NCI-H446 treated with DMSO at 0.1 percent for 48 hours (cell line): Measurements from ENCODE around the gene RAB20.
"Not testable (repeated sequence)": the region's sequence is repeated elsewhere in the genome, so short reads cannot be mapped to it uniquely, and the experiment has no call there.

Experiments used
- DNase-seq: peaks from one replicate; lab custom pipeline; 2025; lab: John Stamatoyannopoulos, UW

Gene RAB20

DNA sequence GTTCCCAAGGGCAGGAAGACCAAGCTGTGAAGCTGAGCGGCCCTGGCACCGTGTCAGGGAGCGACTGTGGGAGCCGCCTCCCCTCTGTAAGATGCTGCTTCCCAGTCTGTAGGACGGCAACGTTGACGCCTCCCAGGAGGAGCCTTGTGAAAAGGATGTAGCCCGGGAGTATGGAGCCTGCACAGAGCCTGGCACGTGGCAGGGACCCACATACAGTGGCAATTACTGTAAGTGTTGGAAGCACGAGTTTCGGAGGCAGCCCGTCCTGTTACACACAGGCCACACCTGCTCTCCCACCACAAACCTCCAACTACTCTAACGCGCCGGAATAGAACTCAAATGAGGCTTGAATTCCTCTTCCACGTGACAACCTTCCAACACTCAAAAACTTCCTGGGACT is 6.6 kb downstream of the RAB20 start:
- DNase-seq: no peak

DNA sequence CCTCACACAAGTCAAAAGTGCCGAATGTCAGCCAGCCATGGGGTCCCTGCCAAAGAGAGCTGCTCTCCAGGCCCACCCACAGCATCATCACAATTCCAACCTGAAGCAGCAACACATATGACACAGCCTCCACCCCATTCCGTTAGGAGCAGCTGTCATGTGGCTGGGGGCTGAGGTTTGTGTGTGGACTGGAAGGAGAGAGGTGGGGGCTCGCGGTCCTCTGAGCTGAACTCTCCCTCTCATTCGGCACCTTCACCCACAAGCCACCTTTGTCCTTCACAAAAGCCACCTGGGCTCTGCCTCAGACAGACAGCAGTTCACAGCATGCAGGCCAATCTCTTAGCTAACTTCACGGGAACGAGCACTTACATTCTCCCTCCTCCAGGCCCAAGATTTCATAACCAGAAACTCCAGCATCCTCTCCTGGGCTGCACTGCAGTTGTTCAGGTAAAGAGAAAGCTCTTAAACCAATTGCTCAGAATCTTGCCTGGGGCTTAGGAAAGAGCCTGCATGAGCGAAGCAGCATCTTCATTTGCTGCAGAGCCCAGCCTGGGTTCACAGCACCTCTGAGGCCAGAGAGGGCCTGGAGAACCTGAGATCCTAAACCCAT is 7.2 kb downstream of the RAB20 start:
- no peak for DNase-seq

DNA sequence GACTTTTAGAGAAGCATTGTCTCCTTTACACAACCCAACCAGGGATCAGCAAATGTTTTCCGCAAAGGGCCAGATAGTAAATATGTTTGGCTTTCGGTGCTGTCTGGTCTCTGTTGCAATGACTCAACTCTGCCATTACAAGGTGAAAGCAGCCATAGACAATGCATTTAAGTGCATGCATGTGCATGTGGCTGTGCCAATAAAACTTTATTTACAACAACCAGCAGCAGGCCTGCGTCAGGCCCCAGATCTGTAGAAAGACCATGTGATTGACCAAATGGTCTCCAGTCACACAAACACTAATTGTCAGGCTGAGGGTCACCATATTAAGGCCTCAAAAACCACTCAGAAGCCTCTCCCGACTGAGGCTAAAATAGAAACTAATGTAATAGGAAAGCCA is 8.1 kb downstream of the RAB20 start:
- no peak for DNase-seq

DNA sequence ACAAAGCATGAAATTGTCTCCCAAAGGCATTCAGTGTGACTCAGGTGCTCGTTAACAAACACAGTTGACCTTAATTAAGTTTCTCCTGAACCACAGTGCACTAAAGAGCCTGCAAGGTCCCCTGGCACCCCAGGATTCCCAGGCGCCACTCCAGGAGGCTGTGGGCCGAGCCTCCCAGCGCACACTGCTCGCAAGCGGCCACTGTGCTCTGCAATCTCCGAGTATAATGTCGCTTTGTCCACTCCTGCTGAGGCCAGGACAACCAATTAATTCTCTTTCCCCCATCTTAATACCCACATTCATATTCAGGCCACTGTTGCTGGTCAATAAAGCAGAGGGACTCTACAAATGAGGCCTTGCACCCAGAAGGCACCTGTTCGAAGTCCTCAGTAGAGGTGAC is 8.8 kb downstream of the RAB20 start:
- DNase-seq: no peak

DNA sequence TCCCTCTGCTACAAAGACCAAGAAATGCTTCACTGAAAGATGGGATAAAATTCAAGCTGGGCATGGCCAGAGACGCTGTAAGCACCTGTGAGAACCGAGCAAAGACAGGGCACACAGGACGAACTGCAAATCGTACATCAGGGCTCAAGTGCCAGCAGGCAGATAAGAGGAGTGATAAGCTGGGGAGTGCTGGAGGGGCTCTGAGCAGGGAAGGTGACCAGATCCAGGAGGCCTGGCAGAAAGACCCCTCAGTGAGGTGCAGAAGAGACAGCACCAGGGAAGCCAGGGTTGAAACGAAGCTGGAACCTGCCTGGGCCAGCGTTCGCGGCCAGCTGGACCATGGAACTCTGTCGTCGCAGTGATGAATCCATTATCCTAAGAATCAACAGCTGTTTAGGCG is 10.2 kb downstream of the RAB20 start:
- DNase-seq: no peak

DNA sequence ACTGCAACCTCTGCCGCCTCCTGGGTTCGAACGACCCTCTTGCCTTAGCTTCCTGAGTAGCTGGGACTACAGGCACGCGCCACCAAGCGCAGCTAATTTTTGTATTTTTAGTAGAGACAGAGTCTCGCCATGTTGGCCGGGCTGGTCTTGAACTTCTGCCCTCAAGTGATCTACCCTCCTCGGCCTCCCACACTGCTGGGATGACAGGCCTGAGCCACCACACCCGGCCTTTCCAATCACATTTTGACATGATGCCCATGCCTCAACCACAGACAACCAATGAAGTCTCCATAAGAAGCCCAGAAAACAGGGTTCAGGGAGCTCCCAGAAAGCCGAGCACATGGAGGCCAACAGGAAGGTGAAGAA is 11.7 kb downstream of the RAB20 start:
- DNase-seq: no peak

DNA sequence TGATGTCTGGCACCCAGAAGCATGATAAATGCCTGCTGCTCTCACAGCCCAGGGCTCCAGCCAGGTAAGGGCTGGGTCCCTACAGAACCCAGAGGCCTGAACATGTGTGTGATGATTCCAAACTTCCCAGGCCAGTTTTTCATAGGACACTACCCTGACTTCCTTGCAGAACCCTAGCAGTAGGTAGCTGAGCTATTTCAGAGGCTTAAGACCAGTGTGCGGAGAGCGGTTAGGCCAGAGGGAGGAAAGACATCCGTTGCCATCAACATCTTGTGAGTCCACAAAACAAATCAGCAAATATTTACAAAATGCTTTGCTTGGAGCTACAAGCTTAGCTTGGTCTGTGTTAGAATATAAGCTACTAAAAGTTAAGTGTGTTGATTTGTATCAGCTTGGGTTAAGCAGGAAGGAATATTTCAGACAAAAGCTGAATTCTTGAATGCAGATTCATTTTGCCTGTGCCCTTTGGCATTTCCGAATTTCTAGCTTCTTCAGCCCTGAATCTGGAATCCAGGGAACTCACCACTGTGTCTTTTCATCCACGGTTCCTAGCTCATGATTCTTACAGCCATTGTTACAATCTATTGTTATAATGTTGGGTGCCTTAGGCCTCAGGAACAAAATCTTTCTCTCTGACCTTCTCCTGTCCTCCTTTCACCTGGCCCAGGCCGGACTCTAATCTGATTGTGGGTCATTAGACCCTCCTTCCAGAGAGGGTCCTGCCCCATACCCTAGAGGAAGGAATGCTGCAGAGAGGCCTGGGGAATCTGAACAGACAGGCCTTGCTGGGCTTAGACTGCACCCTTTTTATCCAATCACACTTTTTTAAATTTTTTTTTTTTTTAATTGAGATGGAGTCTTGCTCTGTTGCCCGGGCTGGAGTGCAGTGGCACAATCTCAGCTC is 12.4 kb downstream of the RAB20 start:
- DNase-seq: no peak

DNA sequence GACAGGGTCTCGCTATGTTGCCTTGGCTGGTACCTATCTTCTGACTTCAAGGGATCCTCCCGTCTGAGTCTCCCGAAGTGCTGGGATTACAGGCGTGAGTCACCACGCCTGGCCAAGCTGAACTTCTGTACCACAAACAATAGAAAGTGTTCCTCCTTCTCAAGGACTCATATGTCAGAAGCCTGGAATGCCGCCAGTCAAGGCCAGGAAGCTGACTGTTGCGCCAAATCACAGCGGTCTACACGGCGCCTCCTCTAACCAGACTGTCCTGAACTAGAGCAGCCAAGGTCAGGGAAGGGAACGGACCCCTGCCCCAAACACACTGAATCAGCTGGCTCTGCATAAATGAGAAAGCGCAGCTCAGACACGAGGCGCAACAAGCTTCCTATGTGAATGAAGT is 14.6 kb downstream of the RAB20 start:
- DNase-seq: no peak

DNA sequence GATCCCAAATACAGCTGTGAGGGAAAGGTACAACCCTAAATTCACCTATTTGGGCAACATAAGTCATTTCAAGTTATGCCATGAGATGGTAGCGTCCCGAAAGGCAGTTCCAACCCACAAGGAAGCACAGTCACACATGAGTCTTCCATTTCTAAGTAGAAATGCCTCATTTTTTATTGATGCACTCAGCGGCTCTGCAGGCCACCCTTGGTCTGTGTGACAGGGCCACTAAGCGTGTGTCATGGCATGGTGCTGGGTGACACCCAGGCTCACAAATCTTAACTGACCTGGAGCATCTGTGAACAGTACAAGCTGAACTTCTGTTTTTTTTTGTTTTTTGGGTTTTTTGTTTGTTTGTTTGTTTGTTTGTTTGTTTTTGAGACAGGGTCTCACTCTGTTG is 15.1 kb downstream of the RAB20 start:
- DNase-seq: no peak

DNA sequence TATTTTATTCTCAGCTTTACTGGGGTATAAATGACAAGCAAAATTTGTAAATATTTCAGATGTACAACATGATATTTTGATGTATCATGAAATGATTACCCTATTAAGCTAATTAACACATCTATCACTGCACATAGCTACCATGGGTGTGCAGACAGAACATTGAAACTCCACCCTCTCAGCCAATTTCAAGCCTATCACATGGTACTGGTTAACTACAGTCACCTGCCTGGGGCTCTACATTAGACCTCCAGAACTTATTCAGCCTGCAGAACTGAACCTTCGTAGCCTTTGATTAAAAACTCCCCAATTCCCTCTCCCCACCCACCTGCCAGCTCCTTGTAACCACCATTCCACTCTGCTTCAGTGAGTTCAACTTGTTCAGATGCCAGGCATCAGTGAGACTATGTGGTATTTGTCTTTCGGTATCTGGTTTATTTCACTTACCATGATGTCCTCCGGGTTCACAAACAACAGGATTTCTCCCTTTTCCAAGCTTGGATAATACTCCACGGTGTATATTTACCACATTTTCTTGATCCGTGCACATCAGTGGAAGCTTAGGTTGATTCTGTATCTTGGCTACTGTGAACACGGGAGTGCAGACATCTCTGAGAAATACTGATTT is 19.2 kb downstream of the RAB20 start:
- DNase-seq: no peak

DNA sequence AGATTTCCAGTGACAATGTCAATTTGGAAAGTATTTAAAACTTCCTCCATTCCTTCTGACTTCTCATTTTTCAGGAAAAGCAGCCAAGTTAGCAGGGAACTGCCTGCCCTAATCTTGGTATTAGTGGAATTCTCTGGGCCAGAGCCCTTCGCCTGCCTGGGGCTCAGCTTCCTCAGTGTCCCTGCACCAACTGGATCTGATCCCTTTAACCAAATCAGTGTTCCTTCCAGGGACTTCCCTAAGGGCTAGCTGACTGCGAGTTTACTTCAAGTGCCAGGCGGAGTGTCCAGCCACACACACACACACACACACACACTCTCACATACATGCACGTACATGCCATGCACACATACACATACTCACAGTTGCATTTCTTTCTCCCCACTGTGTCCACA is 20.0 kb downstream of the RAB20 start:
- DNase-seq: no peak

DNA sequence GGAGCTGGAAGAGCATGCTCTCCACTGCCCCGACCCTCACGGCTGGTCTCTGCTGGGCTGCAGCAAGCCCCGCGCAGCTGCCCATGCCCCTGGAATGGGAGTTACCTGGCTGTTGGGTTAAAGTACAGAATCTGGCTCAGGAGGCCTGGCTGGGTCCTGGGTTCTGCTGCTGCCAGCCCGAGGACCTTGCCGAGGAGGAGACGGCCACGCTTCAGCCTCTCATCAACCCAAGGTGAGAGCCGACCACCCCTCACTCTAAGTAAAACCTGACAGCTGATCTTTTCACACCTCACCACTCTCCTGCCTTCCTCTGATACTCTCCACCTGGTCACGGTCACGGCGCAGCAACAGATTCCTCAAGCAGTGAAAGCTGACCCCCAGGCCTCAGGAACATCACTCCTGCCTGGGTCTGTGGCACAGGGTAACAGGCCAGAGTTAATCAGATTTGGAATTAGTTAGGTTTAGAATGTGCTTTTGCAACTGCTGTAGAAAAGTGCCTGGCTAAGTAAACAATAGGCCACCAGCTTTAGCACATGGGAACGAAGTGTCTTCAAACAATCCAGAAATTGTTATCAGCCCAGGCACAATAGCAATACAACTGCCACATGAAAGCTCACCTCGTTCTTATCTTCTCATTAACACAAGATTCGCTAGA is 20.5 kb downstream of the RAB20 start:
- no peak for DNase-seq

DNA sequence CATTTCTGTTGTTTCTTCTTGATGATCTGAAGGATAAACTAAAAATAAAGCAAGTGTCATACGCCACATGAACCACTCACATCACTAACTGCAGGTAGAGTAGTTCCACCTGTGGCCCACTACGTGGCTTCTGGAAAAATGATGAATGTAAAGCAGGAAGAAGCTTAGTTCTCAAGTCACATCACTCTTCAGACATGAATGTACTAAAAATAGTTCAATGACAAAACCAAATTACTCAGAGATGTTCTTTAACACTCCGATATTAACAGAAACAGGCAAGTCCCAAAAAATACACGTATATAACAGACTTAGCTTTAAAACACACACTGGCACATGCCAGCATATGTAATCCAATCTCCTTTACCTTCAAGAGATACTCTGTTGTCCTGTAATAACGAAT is 21.6 kb downstream of the RAB20 start:
- DNase-seq: no peak

DNA sequence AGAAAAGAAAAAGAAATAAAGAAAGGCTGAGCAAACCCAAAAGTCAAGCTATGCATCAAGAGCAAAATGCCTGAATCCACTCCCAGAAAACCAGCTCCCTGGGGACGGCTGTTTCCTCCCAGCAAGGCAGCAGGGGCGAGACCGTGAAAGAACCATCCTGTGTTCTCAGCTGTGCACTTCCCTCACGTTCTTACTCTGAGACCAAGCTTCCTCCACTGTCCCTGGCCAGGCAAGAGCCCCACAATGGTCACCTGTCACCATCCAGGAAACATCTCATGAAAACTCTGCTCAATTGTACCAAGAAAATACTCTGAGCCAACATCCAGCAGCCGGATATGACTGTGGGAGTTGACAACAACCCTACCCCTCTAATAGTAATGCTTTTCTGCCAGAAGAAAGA is 22.9 kb downstream of the RAB20 start:
- DNase-seq: no peak

DNA sequence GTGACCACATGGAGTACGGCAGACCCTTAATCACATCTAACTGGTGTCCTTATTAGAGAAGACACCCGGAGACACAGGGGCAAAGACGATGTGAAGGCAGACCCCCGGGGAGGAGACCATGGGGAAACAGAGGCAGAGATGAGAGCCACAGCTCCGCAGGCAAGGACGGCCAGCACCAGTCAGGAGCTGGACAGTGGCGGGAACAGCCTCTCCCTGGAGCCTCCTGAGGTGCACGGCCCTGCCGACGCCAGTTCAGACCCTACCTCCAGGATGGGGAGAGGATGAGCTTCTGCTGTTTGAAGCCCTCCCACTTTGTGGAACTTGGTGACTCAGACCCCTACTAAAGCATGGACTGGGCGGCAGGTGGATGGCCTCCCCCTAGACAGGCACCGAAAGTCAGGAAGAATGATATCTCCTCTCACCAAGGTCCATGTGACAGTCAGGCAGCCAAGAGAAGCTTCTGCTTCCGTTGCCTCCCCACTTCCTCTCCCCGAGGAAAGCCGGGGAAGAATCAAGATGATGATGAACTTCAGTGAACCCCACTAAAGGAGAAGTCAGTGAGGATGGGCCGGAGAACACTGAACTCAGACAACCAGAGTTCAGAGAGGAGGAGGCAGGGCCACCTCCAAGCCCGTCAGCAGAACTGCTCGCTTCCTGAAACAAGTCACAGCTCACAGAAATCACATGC is 25.4 kb downstream of the RAB20 start:
- no peak for DNase-seq

DNA sequence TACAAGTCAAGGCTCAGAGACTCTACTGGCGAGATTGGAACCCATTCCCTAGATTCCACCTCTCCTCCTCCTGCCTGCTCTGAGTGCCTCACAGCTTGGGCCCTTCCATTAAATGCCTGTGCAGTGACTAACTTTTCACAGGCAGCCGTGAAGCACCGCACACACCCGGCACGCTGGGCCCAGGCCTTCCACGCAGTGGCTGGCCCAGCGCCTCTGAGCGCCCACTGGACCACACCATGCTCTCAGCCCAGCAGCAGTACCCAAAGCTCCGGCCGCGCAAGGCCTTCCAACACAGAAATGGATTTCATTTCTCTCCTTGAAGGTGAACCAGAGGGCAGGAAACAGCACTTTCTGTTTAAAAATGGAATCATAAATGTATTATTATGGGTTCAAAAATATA is 26.0 kb downstream of the RAB20 start:
- no peak for DNase-seq

DNA sequence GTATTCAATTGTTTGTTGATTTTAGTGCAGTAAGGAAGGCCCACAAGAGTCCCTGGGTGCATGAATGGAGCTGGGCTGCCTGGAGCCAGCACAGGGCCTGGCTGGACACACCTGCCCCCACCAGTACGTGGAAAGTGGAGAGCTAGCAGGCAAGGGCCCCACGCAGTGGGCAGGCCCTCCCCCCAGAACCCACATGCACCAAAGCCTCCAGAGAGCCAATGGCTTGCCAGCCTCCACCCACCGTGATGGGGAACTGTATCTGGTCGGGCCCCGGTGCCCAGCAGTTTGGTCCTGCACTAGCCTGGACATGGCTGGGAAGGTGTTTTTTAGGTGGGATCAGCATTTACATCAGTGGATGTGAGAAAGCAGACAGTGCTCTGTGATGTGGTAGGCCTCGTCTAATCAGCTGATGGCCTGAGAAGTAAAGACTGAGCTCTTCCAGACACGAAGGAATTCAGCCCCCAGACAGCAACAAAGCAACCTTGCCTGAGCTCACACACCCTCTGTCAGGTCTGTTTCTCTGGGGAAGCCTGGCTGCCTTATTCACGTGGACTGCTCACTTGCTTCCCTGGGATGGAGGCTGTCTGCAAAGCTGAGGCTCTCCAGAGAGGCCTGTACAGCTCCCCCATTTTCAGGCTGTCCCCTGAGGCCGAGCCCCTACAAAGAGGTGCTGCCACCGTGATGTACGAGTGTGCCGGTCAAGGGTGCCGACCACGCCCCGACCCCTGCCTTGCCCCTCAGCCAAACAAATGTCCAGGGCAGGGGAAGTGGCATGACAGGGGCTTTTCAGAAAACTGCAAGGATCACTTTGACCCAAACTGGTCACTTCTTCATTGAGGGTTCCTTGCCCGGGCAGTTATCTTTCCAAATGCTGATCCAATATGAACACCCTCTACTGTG is 27.5 kb downstream of the RAB20 start:
- no peak for DNase-seq

DNA sequence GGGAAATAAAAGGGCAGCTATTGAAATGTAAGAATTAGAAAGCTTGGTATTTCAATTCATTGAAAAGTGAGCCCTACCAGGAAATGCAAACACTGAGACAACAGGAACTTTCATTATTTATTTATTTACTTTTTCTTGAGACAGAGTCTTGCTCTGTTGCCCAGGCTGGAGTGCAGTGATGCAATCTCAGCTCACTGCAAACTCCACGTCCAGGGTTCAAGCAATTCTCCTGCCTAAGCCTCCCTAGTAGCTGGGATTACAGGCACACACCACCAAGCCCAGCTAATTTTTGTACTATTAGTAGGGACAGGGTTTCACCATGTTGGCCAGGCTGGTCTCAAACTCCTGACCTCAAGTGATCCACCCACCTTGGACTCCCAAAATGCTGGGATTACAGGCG is 29.3 kb downstream of the RAB20 start:
- not testable (repeated sequence) for DNase-seq

DNA sequence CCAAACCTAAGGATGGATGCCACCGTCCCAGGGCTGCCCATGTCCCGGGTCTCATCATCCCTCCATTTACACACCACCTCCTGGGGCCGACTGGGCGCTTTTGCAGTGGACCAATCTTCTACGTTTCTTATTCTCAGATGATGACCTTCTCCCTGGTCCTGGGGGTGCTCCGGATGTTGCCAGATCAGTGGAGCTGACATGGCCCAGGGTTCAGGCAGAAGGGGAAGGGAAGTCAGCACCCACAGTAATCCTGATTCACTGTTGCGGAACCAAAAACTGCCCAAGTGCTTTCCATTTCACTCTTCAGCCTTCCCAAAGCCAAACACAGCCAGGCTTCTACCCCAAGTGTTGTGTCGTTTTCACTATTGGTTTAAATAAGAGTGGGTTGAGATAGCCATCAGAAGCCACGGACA is 29.8 kb downstream of the RAB20 start:
- DNase-seq: no peak

DNA sequence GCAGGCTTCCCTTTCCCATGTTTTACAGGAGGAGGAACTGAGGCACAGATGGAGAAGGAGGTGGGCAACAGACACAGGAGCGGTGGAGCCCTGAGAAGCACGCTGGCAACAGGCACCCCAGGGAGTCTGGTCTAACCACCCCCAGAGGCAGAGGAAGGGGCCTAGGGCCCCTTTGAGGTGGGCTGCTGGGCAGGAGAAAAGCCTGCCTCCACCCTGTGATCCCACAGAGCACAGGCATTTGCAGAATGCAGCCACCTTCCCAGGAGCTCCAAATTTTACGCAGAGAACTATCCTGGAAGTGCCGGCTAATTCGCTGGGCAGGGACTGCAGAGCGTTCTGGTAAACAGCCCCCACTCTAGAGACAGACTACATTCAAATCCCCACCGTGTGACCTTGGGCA is 30.4 kb downstream of the RAB20 start:
- no peak for DNase-seq
